SIG-M5 (cell line): ENCODE data around the gene MAN2B2.

Experiments
- DNase-seq: peaks from one replicate; lab custom pipeline; 2025; lab: John Stamatoyannopoulos, UW

Gene MAN2B2

GRCh38 chr4:6595897-6596537, 21.0 kb downstream of the MAN2B2 start:
- DNase-seq, result no peak

- no peak for DNase-seq
Measured at GRCh38 chr4:6596948-6597347, 22.0 kb downstream of the MAN2B2 start.

- no peak for DNase-seq
Measured at GRCh38 chr4:6598127-6598526, 23.1 kb downstream of the MAN2B2 start.

GRCh38 chr4:6598641-6599040, 23.7 kb downstream of the MAN2B2 start:
- DNase-seq, result no peak

GRCh38 chr4:6601661-6602250, 26.8 kb downstream of the MAN2B2 start:
- DNase-seq, result no peak

- DNase-seq, result no peak
Measured at GRCh38 chr4:6602289-6602688, 27.3 kb downstream of the MAN2B2 start.

- no peak for DNase-seq
Measured at GRCh38 chr4:6603128-6603527, 28.1 kb downstream of the MAN2B2 start.

GRCh38 chr4:6605114-6605513, 30.1 kb downstream of the MAN2B2 start:
- no peak for DNase-seq

GRCh38 chr4:6605605-6606004, 30.6 kb downstream of the MAN2B2 start:
- DNase-seq, result no peak

GRCh38 chr4:6606465-6607235, 31.7 kb downstream of the MAN2B2 start:
- no peak for DNase-seq

- no peak for DNase-seq
Measured at GRCh38 chr4:6607368-6608055, 32.5 kb downstream of the MAN2B2 start.

GRCh38 chr4:6608758-6609414, 33.9 kb downstream of the MAN2B2 start:
- no peak for DNase-seq

- no peak for DNase-seq
Measured at GRCh38 chr4:6609415-6610079, 34.6 kb downstream of the MAN2B2 start.

- no peak for DNase-seq
Measured at GRCh38 chr4:6610856-6611430, 36.0 kb downstream of the MAN2B2 start.

GRCh38 chr4:6612961-6613675, 38.1 kb downstream of the MAN2B2 start:
- DNase-seq, result no peak

- no peak for DNase-seq
Measured at GRCh38 chr4:6613676-6614651, 39.0 kb downstream of the MAN2B2 start.

GRCh38 chr4:6614701-6615230, 39.8 kb downstream of the MAN2B2 start:
- DNase-seq, result no peak

GRCh38 chr4:6616087-6616995, 41.4 kb downstream of the MAN2B2 start:
- no peak for DNase-seq
